GM18508 (cell line): Measurements from ENCODE around the gene ALDH3B2.
"Not testable (repeated sequence)": the region's sequence is repeated elsewhere in the genome, so short reads cannot be mapped to it uniquely, and the experiment has no call there.

ENCODE experiments used
- ATAC-seq: cut with Tn5 transposase; IDR thresholded peaks from one replicate; pipeline ENCODE4 v1.9.1; 2021; ENCODE audit warnings: moderate number of reproducible peaks; ENCODE audit not compliant: insufficient read depth, unreplicated experiment

Gene ALDH3B2

DNA sequence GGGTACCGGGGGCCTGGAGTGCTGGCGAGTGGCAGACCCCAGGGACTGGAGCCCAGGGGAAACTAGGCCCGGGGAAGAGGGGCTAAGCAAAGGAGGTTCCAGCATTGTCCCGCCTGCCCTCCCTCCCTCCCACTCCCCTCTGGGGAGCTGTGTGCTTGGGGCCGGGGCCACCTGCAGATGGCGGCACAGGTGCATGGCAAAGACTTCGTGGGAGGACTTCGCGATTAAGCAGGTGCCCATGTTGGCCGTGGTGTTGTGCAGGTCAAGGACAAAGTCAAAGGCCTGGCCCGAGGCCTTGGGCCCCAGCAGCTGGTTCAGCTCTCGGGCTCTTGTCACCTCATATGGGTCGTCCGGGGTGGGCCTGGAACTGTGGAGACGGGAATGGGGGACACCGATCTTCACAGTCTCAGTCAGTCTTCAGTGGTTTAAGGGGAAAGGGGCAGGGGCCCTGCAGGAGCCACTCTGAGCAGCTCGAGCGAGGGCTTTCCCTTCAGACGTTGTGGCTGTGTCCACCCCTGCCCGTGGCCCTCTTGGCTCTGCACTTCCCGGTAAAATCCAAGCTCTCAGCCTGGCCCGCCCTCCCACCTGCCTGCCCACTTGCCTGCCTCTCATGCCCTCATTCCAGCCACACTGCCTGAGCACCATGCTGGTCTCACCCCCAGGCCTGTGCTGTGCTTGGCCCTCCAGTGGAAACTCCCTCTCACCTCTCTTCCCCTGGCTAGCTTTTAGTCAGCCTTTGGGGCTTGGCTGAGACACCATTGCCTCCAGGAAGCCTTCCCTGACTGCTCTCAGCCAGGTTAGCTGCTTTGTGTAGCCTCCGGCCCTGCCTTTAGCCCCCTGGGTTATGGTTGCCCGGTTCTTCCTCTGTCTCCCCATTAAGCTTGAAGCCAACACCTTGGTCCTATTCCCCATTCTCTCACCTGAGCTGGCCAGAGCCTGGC, 28.6 kb downstream of the ALDH3B2 start:
- ATAC-seq, result no peak

DNA sequence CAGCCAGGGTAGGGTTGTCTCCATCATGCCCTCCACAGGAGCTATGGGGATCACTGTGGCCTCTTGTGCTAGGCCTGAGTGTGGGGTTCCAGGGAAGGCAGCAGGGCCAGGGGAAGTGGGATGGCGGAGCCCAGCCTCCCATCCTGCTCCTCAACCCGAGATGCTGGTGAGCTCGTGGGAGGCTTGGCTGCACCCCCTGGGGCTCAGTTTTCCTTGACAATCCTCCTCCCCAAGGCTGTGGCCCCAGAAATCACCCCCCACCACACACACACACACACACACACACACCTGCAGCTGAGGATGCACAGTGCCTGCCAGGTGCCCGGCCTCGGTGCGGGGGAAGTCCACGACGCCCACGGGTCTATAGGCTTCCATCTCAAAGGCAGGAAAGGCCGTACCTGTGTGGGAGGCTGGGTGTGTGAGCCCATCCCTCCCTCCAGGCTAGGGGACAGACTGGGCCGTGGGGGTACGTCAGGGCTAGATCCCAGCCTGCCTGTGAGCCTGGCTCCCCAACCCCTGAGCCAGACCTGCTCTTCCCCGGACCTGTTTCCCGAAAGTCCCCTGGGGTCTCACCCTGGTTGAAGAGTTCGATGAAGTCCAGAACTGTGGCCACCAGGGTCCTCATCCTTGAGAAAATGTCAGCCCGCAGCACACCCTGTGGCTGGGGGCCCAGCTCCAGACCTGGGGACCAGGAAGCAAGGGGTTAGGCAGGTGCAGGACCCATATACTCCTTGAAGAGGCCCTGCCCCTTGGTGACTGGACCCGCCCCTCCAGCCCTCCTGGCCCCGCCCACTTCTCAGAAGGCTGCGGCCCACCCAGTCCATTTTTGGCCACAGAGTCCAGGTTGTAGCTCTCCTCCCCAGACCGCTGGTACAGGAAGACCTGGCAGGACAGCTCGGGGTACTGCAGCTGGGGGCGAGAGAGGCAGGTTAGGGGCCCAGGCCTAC, 29.7 kb downstream of the ALDH3B2 start:
- no peak for ATAC-seq

DNA sequence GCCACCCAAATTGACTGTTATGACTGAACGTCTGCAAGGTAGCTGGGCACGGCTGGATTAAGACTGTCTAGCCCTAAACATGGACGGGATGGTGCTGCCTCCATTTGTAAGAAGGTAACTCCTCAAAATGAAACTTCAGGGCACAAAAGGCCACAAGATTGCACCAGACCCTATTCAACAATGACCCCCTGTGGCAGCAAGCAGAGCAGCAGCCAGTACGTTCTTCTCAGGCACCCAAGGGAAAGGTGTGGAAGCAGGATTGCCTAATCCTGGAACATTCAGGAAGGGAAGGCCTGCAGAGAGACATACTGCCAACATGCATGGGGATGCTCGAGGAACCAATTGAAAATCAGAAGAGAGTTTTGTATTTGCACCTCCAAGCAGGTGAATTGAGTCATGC, 30.4 kb downstream of the ALDH3B2 start:
- ATAC-seq, result no peak

DNA sequence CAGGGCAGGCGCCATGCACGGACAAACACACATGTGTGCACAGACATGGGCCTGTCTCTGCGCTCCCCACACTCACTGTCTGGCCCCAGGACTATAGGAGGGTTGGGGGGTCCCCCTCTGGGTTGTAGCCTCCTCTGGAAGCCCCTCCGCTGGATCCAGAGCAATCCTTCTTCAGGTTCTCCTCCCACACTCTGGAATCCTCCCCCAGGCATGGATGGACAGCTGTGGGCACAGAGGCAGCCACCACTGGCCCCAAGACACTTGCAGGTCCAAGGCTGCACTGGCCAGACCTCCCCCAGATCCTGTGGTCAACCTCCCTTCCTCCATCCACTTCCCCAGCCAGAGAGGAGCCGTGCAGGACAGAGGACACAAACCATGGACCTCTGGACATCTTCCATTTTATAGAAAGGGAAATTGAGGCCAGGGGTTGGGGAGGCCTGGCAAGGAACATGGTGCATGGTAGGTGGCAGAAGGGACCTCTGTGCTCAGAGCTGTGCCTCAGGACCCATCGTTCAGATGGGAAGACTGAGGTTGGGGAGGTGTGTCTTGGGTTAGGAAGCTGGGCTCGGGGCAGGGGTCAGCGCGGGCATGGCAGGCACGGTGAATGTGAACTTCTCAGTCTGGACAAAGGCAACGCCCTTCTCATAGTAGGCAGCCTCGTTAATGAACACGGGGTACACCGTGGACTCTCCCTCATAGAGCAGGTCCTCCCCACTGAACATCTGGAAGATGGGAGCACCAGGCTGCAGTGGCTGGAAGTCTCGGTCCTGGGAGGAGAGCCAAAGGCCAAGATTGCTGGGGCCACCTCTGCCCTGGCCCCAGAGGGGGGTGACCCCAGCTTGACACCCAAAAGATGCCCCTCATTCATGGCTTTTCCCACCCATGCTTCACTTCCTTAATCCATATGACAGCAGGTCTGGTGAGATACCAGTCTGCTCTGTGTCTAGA, 32.0 kb downstream of the ALDH3B2 start:
- no peak for ATAC-seq

DNA sequence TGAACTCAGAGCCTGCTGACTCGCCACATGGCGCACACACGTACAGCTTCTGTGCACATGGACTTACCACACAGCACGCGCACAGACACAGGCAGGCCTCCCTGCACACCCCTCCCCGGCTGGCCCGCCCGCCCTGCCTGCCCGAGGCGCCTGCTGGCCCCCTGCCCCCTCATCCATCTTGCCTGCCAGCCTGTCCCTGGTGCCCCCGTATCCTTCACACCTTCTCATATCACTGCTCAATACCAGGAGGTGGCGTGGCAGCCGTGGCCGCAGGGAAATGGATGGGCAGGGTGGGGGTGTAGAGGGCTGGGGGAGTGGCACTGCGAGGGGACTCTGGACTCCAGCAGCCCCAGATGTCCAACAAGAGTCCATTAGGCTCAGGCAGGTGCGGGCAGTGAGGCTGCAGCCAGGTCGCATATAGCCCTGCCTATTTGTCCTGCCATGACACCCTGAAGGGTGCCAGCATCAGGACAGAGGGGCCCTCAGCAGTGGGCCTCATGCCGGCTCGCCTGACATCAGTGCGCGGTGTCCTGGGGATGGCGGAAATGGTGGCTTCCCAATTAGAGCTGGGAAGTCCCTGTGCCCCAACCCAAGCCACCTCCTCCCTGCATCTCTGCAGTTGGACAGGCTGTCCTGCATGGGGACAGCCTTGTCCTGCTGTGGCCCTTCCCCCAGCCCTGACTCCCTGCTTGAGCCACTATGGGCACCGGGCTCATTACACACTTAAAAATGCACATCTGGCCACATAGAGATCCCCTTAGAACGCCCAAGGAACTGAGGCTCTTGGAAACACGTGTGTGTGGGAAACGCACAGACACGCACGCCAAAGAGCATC, 32.9 kb downstream of the ALDH3B2 start:
- ATAC-seq, result no peak

DNA sequence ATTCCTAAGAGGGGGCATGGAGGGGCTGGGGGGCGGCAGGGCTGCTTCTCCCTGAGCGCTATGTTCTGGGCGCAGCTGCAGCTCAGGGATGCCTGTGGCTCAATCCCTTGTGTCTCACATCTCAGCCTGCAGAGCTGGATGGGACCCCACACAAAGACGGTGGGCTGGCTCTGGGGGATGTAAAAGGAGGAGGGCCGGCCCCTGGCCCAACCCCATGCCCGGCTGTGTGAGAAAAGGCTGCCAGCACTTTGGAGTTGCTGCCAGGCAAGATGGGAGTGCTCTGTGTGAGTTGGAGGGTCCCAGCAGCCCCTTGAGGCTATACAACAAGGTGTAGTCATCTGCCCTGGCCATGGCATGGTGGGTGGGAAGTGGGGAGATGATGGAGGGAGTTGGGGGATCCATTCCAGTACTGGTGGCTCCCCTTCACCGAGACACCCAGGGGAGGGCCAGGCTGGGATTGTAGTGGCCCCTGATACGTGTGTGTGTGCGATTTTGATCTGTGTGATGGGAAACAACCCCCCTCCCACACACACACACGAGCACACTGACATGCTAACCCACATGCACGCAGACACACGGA, 33.6 kb downstream of the ALDH3B2 start:
- ATAC-seq, result no peak

DNA sequence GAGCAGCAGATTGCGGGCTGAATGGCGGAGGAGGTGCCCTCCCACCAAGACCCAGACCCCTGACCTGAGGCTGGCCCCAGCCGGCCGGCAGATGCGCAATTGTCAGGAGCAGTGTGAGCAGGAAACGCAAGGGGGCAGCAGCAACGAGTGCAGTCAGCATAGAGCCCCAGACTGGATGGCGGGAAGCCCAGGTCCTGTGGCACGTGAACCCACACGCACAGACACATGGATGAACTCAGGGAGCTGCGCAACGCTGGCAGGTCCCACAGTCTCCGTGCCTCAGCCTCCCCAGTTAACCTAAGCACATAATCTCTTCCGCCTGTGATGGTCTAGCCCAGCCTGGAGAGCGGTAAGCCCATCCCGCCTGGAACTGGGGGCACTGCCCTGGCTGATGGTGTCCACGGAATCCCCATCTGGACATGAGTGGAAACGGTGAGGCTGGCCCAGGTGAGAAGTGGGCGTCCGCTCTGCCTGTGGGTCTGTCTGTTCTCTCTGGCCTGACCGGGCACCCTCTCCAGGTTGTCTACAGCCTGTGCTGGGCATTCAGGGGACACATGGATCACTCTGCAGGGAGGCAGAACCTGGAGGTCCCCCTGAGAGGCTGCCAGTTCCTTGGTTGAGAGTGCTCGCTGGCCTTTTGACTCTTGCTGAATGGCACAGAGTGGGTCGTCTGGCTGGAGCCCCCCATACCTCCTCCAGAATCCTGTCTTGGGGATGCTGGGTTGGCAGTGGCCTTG, 34.2 kb downstream of the ALDH3B2 start:
- no peak for ATAC-seq

DNA sequence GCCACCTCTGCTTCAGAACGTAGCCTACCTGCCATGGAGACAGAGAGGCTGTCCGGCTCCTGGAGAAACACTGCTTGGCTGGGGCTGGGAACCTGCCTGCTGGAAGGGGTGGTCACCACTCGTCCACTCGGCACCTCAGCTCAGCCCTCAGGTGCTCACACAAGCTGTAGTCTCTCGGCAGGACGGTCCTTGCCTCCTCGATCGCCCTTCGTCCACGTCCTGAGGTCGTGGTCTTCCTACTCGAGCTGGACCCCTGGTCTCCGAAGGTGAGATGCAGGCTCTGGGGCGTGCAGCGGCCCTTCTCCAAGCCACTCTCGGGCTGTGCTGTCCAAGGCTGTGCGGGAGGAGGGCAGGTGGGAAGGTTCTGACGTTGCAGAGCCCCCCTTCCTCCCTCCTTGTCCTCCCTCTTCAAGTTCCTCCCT, 35.0 kb downstream of the ALDH3B2 start, which contains the start of gene TBX10:
TBX10 (minus strand) TSS at position 326 of the 422 bp plus-strand sequence; CDS start at position 35, 291 bp downstream.
- no peak for ATAC-seq

DNA sequence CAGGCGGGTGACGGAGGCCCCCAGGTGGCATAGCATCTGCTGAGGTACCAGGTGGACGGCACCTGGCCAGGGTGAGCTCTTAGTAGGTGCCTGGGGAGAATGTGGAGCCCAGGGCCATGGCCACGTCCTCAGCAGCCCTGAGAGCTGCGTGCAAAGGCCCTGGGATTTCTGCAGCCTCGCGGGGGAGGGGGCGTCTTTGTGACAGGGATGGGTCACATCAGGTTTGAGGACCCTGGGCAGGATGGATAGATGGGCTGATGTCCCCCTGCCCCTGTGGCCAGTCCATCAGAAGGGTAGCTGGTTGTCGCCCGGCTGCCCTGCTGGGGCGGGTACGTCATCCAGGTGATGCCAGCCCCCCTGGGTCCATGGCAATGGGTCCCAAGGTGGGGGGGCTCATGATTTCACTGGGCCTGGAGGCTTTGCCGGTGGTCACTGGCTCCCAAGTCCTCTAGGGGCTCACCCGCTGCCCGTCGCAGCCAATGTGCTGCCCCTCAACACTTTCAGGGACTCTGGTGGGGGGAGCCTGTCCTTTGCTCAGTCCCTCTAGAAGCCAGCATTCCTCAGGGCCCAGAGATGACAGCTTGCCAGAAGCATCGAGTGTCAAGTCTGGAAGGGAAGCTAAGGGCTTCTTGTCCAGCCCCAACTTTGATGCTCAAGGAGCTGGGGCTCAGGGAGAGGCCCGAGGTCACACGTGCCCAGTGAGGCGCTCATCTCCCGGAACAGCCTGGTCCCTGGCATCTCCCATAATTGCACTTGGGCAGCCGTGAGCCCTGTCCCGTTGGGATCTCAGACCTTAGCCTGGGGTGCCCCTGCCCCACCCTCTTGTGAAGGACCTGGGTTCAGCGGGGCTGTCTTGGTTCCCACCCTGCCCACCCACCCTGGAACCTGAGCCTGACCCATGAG, 35.6 kb downstream of the ALDH3B2 start:
- ATAC-seq, result no peak

DNA sequence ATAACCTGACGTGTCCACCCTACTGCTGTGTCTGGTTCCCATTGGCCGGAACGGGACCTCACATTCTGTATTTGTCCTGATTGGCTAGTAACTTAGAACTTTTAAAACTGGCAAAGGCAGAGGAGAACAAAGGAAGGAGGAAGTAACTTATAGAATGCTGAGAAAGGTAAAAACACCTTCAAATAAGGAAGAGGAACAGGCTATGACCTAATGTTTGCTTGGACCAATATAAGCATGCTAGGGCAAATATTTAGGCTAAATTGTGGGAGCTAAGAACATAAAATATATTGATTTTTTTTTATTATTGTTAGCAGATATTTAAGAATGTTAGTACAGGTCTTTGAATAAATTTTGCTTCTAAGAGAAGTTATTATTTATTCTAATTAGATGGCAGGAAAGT, 37.0 kb downstream of the ALDH3B2 start:
- ATAC-seq, result not testable (repeated sequence)

DNA sequence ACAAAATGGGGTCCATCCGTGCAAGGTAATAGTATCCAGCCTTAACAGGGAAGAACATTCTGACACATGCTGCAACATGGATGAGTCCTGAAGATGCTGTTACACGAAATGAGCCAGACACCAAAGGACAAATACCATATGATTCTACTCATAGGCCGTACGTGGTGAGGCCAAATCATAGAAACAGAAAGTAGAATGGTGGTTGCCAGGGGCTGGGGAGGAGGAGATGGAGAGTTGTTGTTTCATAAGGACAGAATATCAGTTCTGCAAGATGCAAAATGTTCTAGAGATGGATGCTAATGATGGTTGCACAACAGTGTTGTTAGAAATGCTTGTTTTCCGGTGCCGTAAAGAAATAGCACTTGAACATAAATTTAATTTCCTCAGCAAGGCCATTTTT, 37.5 kb downstream of the ALDH3B2 start:
- no peak for ATAC-seq

DNA sequence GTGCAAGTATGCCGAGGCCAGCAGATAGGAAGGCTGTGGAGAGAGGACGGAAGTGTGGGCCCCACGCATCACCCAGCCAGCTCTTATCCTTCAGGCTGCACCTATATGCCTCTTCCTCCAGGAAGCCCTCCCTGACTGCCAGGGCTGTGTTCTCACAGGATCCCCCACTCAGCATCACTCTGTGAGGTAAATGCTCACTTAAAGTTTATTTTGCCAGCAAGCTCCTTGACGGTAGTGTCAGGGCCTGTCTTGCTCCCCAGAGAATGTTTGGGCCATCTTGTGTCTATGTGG, 39.2 kb downstream of the ALDH3B2 start:
- no peak for ATAC-seq

DNA sequence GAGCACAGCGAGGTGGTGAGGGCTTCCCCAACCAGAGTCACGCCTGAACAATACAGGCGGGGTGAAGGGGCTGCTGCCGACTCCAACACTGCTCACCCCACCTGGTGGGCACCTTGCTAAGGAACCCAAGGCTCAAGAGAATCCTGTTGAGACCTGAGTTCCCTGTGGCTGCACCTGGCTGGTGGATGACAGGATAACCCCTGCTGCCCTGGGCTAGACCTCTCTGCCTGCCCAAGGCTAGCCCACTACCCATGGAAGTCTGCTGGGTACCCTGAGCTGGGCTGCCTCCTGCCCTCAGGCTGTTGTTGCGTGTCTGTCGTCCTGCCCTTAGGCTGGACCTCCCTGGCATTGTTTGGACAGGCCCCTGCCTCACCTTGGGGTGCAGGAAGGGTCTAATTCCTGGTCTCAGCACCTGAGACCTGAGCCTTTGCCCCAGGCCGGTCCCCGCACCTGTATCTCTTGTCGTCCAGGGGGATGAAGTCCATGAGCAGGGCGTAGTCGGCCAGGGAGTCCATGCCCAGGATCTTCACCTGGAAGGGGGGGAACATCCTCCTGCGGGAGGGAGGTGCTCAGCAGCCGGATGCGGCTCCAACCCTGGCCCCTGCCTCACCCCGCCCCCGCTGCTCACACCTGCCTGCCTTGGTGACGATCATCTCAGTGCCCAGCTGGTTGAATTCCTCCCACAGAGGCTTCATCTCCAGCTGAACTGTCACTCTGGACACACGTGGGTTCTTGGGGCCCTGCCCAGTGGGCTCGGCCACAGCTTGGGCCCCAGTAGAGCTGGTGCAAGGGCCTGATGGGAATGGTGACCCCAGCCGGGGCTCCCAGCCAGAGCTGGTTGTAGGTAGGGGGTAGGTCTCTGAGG, 39.8 kb downstream of the ALDH3B2 start:
- no peak for ATAC-seq

DNA sequence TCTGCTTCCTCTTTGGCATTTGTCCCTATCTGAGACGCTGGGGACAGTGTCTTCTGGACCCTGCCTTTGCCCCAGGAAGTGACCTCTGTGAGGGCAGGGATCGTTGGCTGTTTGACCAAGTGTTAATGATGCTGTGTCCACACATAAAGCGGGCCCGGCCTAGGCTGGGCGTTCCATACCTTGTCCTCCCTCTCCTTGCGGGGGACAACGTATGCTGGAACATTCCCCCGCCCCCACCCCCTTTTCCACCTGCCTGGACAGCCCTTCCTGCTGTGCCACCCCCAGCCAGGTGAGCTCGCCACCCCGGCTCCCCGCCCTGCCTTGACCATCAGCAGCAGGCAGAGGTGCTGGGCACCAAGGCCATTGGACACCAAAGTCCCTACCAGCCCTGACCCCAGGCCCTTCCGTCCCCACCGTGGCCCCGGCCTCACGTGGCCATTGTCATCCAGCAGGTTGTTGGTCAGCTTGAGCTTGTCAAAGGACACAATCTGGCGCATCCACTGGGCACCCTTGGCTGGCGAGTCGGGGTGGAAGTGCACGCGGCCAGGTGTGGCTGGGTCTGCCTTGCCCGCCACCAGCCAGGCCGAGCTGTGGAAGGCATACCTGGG, 40.6 kb downstream of the ALDH3B2 start:
- ATAC-seq, result no peak

DNA sequence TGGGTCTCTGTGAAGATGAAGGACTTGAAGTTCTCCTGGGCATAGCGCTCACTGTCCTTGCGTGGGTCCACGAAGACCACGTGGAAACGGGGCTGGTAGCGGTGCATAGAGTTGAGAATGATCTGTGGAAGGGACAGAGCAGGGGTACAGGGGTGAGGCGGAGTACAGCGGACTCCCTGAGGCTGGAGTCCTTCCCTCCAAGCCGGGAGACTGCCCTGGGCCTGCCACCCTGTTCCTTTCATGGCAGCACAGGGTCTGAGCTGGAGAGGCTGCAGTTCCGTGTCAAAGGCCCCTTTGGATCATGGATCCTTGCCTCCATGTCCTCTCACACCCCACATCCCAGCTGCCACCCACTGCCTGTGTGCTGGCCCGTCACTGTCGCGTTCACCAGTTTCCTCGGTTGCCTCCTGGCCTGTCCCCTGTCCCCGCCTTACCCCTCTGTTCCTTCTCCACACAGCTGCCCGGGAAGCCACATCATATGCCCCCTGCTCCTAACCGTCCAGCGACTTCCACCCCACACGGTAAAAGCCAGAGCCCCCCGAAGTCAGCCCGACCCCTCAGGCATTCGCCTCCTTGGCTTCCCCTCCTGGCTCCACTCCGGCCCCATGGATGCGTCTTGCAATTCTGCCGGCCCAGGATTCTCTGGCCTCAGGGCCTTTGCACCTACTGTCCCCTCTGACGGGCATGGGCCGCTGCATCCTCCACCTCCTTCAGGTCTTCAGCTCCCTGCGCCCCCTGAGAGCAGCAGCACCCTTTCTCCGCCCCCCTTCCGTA, 41.3 kb downstream of the ALDH3B2 start:
- no peak for ATAC-seq
